Epithelial cell of proximal tubule (primary cell): ENCODE results near the gene KIAA1328. TPM values are rescaled to one million over a fixed set of nuclear protein-coding genes. Genes with fewer than 3 reads are reported as not detected.

ENCODE experiments used
- DNase-seq: peaks from one replicate; pipeline ENCODE4 v3.0.0-alpha.2; 2011; ENCODE audit warnings: low read depth
- H3K4me3 ChIP-seq: 2 replicates; pipeline ENCODE4 v1.5.1; 2011; ENCODE audit warnings: low read depth, mild to moderate bottlenecking, low read length
- CTCF ChIP-seq: conservative IDR thresholded peaks from 2 replicates; pipeline ENCODE4 v1.5.1; 2012; ENCODE audit warnings: low read depth, mild to moderate bottlenecking, low read length
- total RNA-seq: library from RNA; depleted of rRNA; stranded (reverse); fragments of >200 nt; gene quantifications from 2 replicates; pipeline ENCODE4 v1.2.3, GENCODE V29; 2015

KIAA1328 gene
- total RNA-seq, 1 donor from 2014 or later = 8.2 TPM

GRCh38 chr18:36798738-36799473 is 30.0 kb upstream of the KIAA1328 start:
- H3K4me3 ChIP-seq = no peak overlapping the region
- DNase-seq = no peak
- no peak for TF ChIP-seq CTCF

GRCh38 chr18:36805105-36805504 is 23.8 kb upstream of the KIAA1328 start:
- no peak for DNase-seq
- TF ChIP-seq CTCF = no peak
- H3K4me3 ChIP-seq = no peak overlapping the region

GRCh38 chr18:36808681-36809080 is 20.2 kb upstream of the KIAA1328 start:
- no peak for TF ChIP-seq CTCF
- DNase-seq = no peak
- no peak overlapping the region for H3K4me3 ChIP-seq

- H3K4me3 ChIP-seq = no peak overlapping the region
- peak; percentile 87 for TF ChIP-seq CTCF
- DNase-seq = no peak
Observed at GRCh38 chr18:36809590-36810381, 19.1 kb upstream of the KIAA1328 start.

- no peak for TF ChIP-seq CTCF
- no peak for DNase-seq
- H3K4me3 ChIP-seq = no peak overlapping the region
Observed at GRCh38 chr18:36811430-36811829, 17.5 kb upstream of the KIAA1328 start.

- DNase-seq = no peak
- no peak overlapping the region for H3K4me3 ChIP-seq
- no peak for TF ChIP-seq CTCF
Observed at GRCh38 chr18:36811955-36812354, 17.0 kb upstream of the KIAA1328 start.
